Measurements from ENCODE around the gene GNAQ. TPM values are rescaled to one million over a fixed set of nuclear protein-coding genes. Genes with fewer than 3 reads are reported as not detected.
"Not testable (repeated sequence)": the region's sequence is repeated elsewhere in the genome, so short reads cannot be mapped to it uniquely, and the experiment has no call there.

The GNAQ gene
- total and polyA plus RNA-seq, 8 donors, result 13.1 to 75.3 (median 38.5) TPM

- Histone ChIP-seq H3K27ac (no peak overlapping the region), H3K4me3 (no peak overlapping the region), H3K27me3 (no peaks in the 10 kb centered on the region), H3K4me1 (peaks cover 0 to 10% (median 0%) of the 10 kb centered on the region in 4 donors), H3K9me3 (no peaks in the 10 kb centered on the region), H3K36me3 (peaks cover 15 to 56% (median 43%) of the 10 kb centered on the region in 4 donors)
- intact Hi-C loops (cut with DNase I; ENCODE audit: low total_unique reads), result no loop called here
- DNase-seq, result no peak
- TF ChIP-seq POLR2AphosphoS5 (IDR thresholded peaks at IDR 0.05) (no peak), EP300 (IDR thresholded peaks at IDR 0.05) (no peak), POLR2A (IDR thresholded peaks at IDR 0.05) (no peak)
- TF ChIP-seq, protein P1, sequence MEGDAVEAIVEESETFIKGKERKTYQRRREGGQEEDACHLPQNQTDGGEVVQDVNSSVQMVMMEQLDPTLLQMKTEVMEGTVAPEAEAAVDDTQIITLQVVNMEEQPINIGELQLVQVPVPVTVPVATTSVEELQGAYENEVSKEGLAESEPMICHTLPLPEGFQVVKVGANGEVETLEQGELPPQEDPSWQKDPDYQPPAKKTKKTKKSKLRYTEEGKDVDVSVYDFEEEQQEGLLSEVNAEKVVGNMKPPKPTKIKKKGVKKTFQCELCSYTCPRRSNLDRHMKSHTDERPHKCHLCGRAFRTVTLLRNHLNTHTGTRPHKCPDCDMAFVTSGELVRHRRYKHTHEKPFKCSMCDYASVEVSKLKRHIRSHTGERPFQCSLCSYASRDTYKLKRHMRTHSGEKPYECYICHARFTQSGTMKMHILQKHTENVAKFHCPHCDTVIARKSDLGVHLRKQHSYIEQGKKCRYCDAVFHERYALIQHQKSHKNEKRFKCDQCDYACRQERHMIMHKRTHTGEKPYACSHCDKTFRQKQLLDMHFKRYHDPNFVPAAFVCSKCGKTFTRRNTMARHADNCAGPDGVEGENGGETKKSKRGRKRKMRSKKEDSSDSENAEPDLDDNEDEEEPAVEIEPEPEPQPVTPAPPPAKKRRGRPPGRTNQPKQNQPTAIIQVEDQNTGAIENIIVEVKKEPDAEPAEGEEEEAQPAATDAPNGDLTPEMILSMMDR (IDR thresholded peaks at IDR 0.05), result no peak
These were observed 305.3 kb downstream of the GNAQ start for GRCh38 chr9:77726289-77726688.

GRCh38 chr9:77725820-77726219 lies 305.8 kb downstream of the GNAQ start:
- Histone ChIP-seq H3K4me1 (peaks cover 0 to 5% (median 0%) of the 10 kb centered on the region in 4 donors), H3K4me3 (no peak overlapping the region), H3K36me3 (peaks cover 15 to 61% (median 45%) of the 10 kb centered on the region in 4 donors), H3K27me3 (no peaks in the 10 kb centered on the region), H3K9me3 (no peaks in the 10 kb centered on the region), H3K27ac (no peak overlapping the region)
- TF ChIP-seq POLR2A (IDR thresholded peaks at IDR 0.05) (no peak), POLR2AphosphoS5 (IDR thresholded peaks at IDR 0.05) (no peak), EP300 (IDR thresholded peaks at IDR 0.05) (no peak)
- TF ChIP-seq, protein P1 (IDR thresholded peaks at IDR 0.05), result no peak
- intact Hi-C loops (cut with DNase I; ENCODE audit: low total_unique reads), result no loop called here
- DNase-seq, result no peak
- WGBS, 5 donors, result 74 to 82% (median 78%) methylated on average over 6 of the region's 6 CpGs

DNA sequence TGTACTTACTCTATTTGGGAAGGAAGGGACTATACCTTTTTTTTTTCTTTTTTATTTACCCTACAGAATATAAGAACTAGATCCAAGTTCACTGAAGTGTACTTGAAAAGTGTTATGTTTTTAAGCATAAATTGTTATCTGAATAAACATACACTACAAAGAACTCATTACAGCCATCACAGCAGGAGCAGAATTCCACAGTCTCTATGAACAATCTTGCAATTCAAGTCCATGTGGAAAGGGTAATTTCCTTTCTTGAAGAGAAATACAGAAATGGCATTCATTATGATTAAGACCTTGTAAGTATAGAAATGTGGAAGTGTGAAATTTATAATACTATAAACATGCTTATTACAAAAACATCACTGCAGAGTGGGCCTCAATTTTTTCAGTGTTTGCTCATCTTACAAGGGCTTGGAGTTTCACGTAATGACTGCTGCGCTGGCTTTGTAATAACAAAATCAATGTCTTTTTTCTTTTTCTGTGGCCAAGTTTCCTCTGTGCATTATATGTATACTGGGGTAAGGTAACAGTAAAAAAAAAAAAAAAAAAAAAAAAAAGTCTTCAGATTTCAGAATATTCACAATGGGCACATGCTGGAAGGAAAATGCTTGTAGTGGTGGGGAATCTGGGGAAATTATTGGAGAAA lies 306.4 kb downstream of the GNAQ start:
- 43 to 47% (median 46%) methylated on average over 2 of the region's 2 CpGs for WGBS, 5 donors

DNA sequence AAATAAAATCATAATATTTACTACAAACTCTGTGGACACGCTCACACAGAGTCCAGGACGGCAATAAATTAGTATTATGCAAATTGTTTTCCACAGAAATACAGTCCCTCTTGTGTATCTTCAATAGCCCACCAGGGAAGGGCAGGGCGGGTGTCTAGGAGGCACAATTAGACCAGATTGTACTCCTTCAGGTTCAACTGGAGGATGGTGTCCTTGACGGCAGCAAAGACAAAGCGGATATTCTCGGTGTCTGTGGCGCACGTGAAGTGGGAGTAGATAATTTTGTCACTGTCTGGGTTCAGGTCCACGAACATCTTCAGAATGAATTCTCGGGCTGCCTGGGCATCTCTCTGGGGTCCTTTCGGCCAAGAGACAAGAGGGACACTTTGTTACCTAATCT lies 310.5 kb downstream of the GNAQ start:
- Histone ChIP-seq H3K4me1 (peaks cover 0 to 19% (median 5%) of the 10 kb centered on the region in 4 donors), H3K36me3 (peaks cover 0 to 36% (median 22%) of the 10 kb centered on the region in 4 donors)
- WGBS, 5 donors, result 91 to 94% (median 93%) methylated on average over 11 of the region's 11 CpGs
- intact Hi-C loops (cut with DNase I; ENCODE audit: low total_unique reads); H3K27me3 ChIP-seq; H3K27ac ChIP-seq; H3K4me3 ChIP-seq; H3K9me3 ChIP-seq; DNase-seq: not testable (repeated sequence)

More for the DNA sequence above, 306.4 kb downstream of the GNAQ start:
- H3K27me3 ChIP-seq, result no peaks in the 10 kb centered on the region
- H3K9me3 ChIP-seq, result no peaks in the 10 kb centered on the region
- DNase-seq, result no peak
- peaks cover 15 to 64% (median 47%) of the 10 kb centered on the region in 4 donors for H3K36me3 ChIP-seq
- no peak overlapping the region for H3K4me3 ChIP-seq
- no peaks in the 10 kb centered on the region for H3K4me1 ChIP-seq
- no peak for TF ChIP-seq EP300 (IDR thresholded peaks at IDR 0.05)
- TF ChIP-seq, protein P1 (IDR thresholded peaks at IDR 0.05), result no peak
- TF ChIP-seq POLR2AphosphoS5 (IDR thresholded peaks at IDR 0.05), result no peak
- no peak for TF ChIP-seq POLR2A (IDR thresholded peaks at IDR 0.05)
- intact Hi-C loops (cut with DNase I; ENCODE audit: low total_unique reads), result no loop called here
- H3K27ac ChIP-seq, result no peak overlapping the region

DNA sequence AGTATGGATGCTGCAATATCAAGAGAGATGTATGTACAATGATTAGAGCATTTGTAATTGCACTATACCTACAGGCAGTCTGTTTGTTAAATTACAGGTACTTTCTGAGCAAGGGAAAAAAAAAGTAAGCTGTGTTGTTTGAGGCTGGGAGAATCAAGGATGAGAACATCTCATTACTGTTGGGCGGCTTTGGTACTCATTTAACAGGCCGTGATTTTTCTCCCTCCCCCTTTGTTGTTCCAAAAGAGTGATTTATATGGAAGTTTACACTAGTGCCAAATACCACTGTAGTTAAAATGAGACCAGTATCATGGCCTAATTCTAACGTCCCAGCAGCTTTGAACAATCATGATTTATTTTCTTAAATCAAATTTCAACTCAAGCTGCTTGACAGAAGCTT lies 312.3 kb downstream of the GNAQ start:
- intact Hi-C loops (cut with DNase I; ENCODE audit: low total_unique reads), result no loop called here
- Histone ChIP-seq H3K36me3 (peaks cover 0 to 22% (median 13%) of the 10 kb centered on the region in 4 donors), H3K4me1 (peaks cover 0 to 19% (median 5%) of the 10 kb centered on the region in 4 donors), H3K27ac (peak overlapping the region in 1 of 5 donors; percentile 46), H3K27me3 (no peaks in the 10 kb centered on the region), H3K9me3 (no peaks in the 10 kb centered on the region), H3K4me3 (no peak overlapping the region)
- TF ChIP-seq POLR2A (IDR thresholded peaks at IDR 0.05) (no peak), EP300 (IDR thresholded peaks at IDR 0.05) (no peak), POLR2AphosphoS5 (IDR thresholded peaks at IDR 0.05) (no peak)
- TF ChIP-seq, protein P1 (IDR thresholded peaks at IDR 0.05), result no peak
- DNase-seq, result no peak
- 57 to 72% (median 68%) methylated on average over 3 of the region's 3 CpGs for WGBS, 5 donors

DNA sequence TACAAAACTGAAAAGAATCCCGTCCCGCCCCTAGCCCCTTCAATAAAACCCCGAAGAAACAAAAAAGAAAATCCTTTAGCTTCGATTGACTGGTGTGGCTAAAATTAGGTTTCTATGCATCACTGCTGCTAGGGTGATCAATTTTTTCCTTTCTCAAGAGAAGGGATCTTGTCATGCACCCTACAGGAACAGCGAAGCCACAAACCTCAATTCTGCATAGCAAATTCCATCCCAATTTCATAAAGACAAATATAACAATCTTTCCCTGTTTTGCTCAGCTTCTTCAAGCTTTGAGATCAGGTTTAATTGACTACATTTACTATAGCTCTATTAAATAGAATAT lies 313.3 kb downstream of the GNAQ start:
- intact Hi-C loops (cut with DNase I; ENCODE audit: low total_unique reads); DNase-seq; H3K4me3 ChIP-seq; H3K27me3 ChIP-seq; H3K9me3 ChIP-seq: not testable (repeated sequence)
- 66 to 82% (median 78%) methylated on average over 5 of the region's 5 CpGs for WGBS, 5 donors
- Histone ChIP-seq H3K27ac (peak overlapping the region in 2 of 5 donors; percentile 30 to 37), H3K4me1 (peaks cover 0 to 19% (median 5%) of the 10 kb centered on the region in 4 donors), H3K36me3 (peaks cover 0 to 15% (median 9%) of the 10 kb centered on the region in 4 donors)

- intact Hi-C loops (cut with DNase I; ENCODE audit: low total_unique reads); H3K4me3 ChIP-seq: not testable (repeated sequence)
- 73 to 83% (median 81%) methylated on average over 4 to 5 of the region's 5 CpGs for WGBS, 5 donors
These were observed 313.9 kb downstream of the GNAQ start for GRCh38 chr9:77717608-77718297.

More at GRCh38 chr9:77717608-77718297, 313.9 kb downstream of the GNAQ start:
- peaks cover 0 to 10% (median 6%) of the 10 kb centered on the region in 4 donors for H3K36me3 ChIP-seq
- not testable (repeated sequence) for H3K27me3 ChIP-seq, DNase-seq, H3K9me3 ChIP-seq
- peak overlapping the region in 2 of 5 donors; percentile 30 to 37 for H3K27ac ChIP-seq
- H3K4me1 ChIP-seq, result peaks cover 0 to 22% (median 5%) of the 10 kb centered on the region in 4 donors
